K562 (cell line): ENCODE measurements around the gene IL21. TPM values are rescaled to one million over a fixed set of nuclear protein-coding genes. Genes with fewer than 3 reads are reported as not detected.
A peak's percentile ranks its signal among the peaks of the same experiment; 100 is the strongest.

Experiments used
- DIDO1 ChIP-seq: fragments of 450-650 bp; IDR thresholded peaks from 2 replicates; pipeline ENCODE4 v1.6.1; 2016; ENCODE audit warnings: low read depth, missing biosample characterization, missing genetic modification characterization
- FOS ChIP-seq: IDR thresholded peaks from 3 replicates; pipeline ENCODE4 v1.6.1; 2011; ENCODE audit not compliant: insufficient read length; ENCODE audit errors: extremely low read depth
- HNRNPLL ChIP-seq: fragments of 200-400 bp; formaldehyde crosslinking; IDR thresholded peaks from 2 replicates; pipeline ENCODE4 v1.6.1; 2017; ENCODE audit warnings: low read length, low read depth, mild to moderate bottlenecking; ENCODE audit not compliant: poor library complexity, severe bottlenecking
- MBD1 ChIP-seq: fragments of 250-450 bp; sonication (Bioruptor Pico); IDR thresholded peaks from 2 replicates; pipeline ENCODE4 v1.8.0; 2022; ENCODE audit warnings: inconsistent platforms
- MCM7 ChIP-seq, 2 experiments: fragments of 450-650 bp; IDR thresholded peaks; 2 replicates each; pipeline ENCODE4 v1.6.1; 2016 to 2018
- MTA3 ChIP-seq: fragments of 450-650 bp; formaldehyde crosslinking; IDR thresholded peaks from 2 replicates; pipeline ENCODE4 v1.6.1; 2017; ENCODE audit warnings: mild to moderate bottlenecking, borderline replicate concordance
- NR2C2 ChIP-seq, 2 experiments: fragments of 200-800 bp in 1 of 2; sonication (Bioruptor generic) in 1 of 2; sonication (generic) in 1 of 2; formaldehyde crosslinking in 1 of 2; IDR thresholded peaks; 2 replicates each; pipeline versions ENCODE4 v1.6.1 to v1.8.0; 2016 to 2022; ENCODE audit warnings: mild to moderate bottlenecking in 1 of 2, missing compliant biosample characterization in 1 of 2, missing genetic modification characterization in 1 of 2, missing genetic modification reagents in 1 of 2
- POLR2AphosphoS5 ChIP-seq: IDR thresholded peaks from 2 replicates; pipeline ENCODE4 v1.6.1; 2011; ENCODE audit warnings: mild to moderate bottlenecking, low read depth, low read length, moderate library complexity; ENCODE audit not compliant: control insufficient read depth, insufficient read depth
- PTBP1 ChIP-seq: fragments of 200-400 bp; formaldehyde crosslinking; IDR thresholded peaks from 2 replicates; pipeline ENCODE4 v1.6.1; 2017; ENCODE audit warnings: low read depth, low read length
- SAFB ChIP-seq: fragments of 200-400 bp; formaldehyde crosslinking; IDR thresholded peaks from 2 replicates; pipeline ENCODE4 v1.6.1; 2017; ENCODE audit warnings: low read depth, low read length, borderline replicate concordance
- SLC30A9 ChIP-seq: fragments of 250-450 bp; sonication (Bioruptor Pico); IDR thresholded peaks from 2 replicates; pipeline ENCODE4 v1.8.0; 2022; ENCODE audit warnings: mild to moderate bottlenecking, moderate library complexity
- SMAD2 ChIP-seq: fragments of 150-350 bp; IDR thresholded peaks from 2 replicates; pipeline ENCODE4 v1.6.1; 2014; ENCODE audit warnings: low read depth, mild to moderate bottlenecking, low read length
- SMAD4 ChIP-seq: fragments of 250-450 bp; sonication (Bioruptor Pico); conservative IDR thresholded peaks from 2 replicates; pipeline ENCODE4 v1.8.0; 2021; ENCODE audit warnings: inconsistent platforms, mild to moderate bottlenecking, moderate library complexity
- SMC3 ChIP-seq: conservative IDR thresholded peaks from 2 replicates; pipeline ENCODE4 v1.6.1; 2011; ENCODE audit warnings: low read depth, low read length, improper control_type of control experiment; ENCODE audit not compliant: insufficient read depth
- SP2 ChIP-seq: IDR thresholded peaks from 2 replicates; pipeline ENCODE4 v1.6.1; 2011; ENCODE audit warnings: mild to moderate bottlenecking, low read depth, low read length, moderate library complexity; ENCODE audit not compliant: poor library complexity, severe bottlenecking; ENCODE audit errors: extremely low read depth
- SRSF1 ChIP-seq: fragments of 200-400 bp; formaldehyde crosslinking; IDR thresholded peaks from 2 replicates; pipeline ENCODE4 v1.6.1; 2017; ENCODE audit warnings: mild to moderate bottlenecking, low read depth, low read length, moderate library complexity
- TAF15 ChIP-seq: fragments of 200-400 bp; formaldehyde crosslinking; IDR thresholded peaks from 2 replicates; pipeline ENCODE4 v1.6.1; 2017; ENCODE audit warnings: mild to moderate bottlenecking, low read depth, low read length, moderate library complexity
- TCFL5 ChIP-seq: fragments of 250-450 bp; sonication (Bioruptor Pico); conservative IDR thresholded peaks from 2 replicates; pipeline ENCODE4 v1.6.1; 2021; ENCODE audit warnings: mild to moderate bottlenecking, moderate library complexity, matching md5 sums
- XRCC5 ChIP-seq: fragments of 200-400 bp; formaldehyde crosslinking; IDR thresholded peaks from 2 replicates; pipeline ENCODE4 v1.6.1; 2017; ENCODE audit warnings: low read depth, mild to moderate bottlenecking, low read length
- ZHX1 ChIP-seq: fragments of 150-350 bp; conservative IDR thresholded peaks from 2 replicates; pipeline ENCODE4 v1.6.1; 2014; ENCODE audit warnings: low read length
- ZNF224 ChIP-seq: sonication (generic); formaldehyde crosslinking; IDR thresholded peaks from 2 replicates; pipeline ENCODE4 v1.8.0; 2022; ENCODE audit warnings: mild to moderate bottlenecking, missing genetic modification reagents
- ZNF232 ChIP-seq: sonication (generic); formaldehyde crosslinking; IDR thresholded peaks from 2 replicates; pipeline ENCODE4 v1.8.0; 2022; ENCODE audit warnings: mild to moderate bottlenecking, missing genetic modification reagents
- ZNF24 ChIP-seq: fragments of 450-650 bp; IDR thresholded peaks from 2 replicates; pipeline ENCODE4 v1.6.1; 2016
- ZNF511 ChIP-seq: sonication (generic); formaldehyde crosslinking; IDR thresholded peaks from 2 replicates; pipeline ENCODE4 v1.8.0; 2022; ENCODE audit warnings: mild to moderate bottlenecking, missing genetic modification reagents
- polyA plus RNA-seq, 8 experiments: library from polyadenylated mRNA; depleted of rRNA in 4 of 8; stranded (reverse) in 5 of 8; unstranded in 3 of 8; fragments of >200 nt; fragmentation: Nextera tagmentation in 2 of 8; fragmentation: Illumina TruSeq in 1 of 8; extraction: Ambion mirVana in 2 of 8; extraction: Trizol in 1 of 8; gene quantifications; 2 replicates each; pipeline versions ENCODE4 v1.2.1 to v1.2.3, GENCODE V29; 2011 to 2014; ENCODE audit warnings: inconsistent platforms in 1 of 8, missing spikeins in 1 of 8
- total RNA-seq, 7 experiments: library from RNA; depleted of rRNA in 6 of 7; stranded (reverse); fragments of >200 nt in 6 of 7; fragmentation: Illumina TruSeq in 2 of 7; extraction: Trizol in 2 of 7; gene quantifications; 2 replicates each; pipeline versions ENCODE4 v1.2.1 to v1.2.3, GENCODE V29; 2011 to 2021; ENCODE audit warnings: low replicate concordance in 1 of 7

The IL21 gene
- total and polyA plus RNA-seq, 9 of the 15 experiments (the other 6 are each of a cell fraction or from before 2014, with no cell fraction given): not detected

GRCh38 chr4:122602277-122603142 lies 18.4 kb downstream of the IL21 start (continued):
- TF ChIP-seq TCFL5 (CRISPR knock-in tag): no peak
- TF ChIP-seq SRSF1: no peak
- no peak for TF ChIP-seq FOS
- no peak for TF ChIP-seq SMAD2
- TF ChIP-seq SMAD4: no peak
- no peak for TF ChIP-seq ZNF224 (CRISPR knock-in tag)
- TF ChIP-seq POLR2AphosphoS5: no peak
- no peak for TF ChIP-seq HNRNPLL
- no peak for TF ChIP-seq MBD1
- no peak for TF ChIP-seq SAFB
- no peak for TF ChIP-seq XRCC5
- peak; percentile 65 for TF ChIP-seq ZNF24
- TF ChIP-seq ZNF232: no peak
- TF ChIP-seq TAF15: no peak
- TF ChIP-seq DIDO1 (tag): 0 out of 2 replicates have a peak, but pooled peaks have one; percentile 19
- TF ChIP-seq ZNF511 (CRISPR knock-in tag): no peak
- TF ChIP-seq PTBP1: no peak
- TF ChIP-seq SP2: no peak
- TF ChIP-seq MTA3: no peak
- TF ChIP-seq ZHX1: 0 out of 2 replicates have a peak, but pooled peaks have one; percentile 9
- peak; percentile 23; the same call in 1 of the 2 replicates for TF ChIP-seq SMC3
- TF ChIP-seq NR2C2 (CRISPR knock-in tag; IDR thresholded peaks at IDR 0.05): no peak
- no peak for TF ChIP-seq NR2C2 (tag; IDR thresholded peaks at IDR 0.05)
- TF ChIP-seq SLC30A9: no peak
- no peak for TF ChIP-seq MCM7 (IDR thresholded peaks at IDR 0.05)
